Measurements from ENCODE around the gene RAI14.

RAI14 gene

DNA sequence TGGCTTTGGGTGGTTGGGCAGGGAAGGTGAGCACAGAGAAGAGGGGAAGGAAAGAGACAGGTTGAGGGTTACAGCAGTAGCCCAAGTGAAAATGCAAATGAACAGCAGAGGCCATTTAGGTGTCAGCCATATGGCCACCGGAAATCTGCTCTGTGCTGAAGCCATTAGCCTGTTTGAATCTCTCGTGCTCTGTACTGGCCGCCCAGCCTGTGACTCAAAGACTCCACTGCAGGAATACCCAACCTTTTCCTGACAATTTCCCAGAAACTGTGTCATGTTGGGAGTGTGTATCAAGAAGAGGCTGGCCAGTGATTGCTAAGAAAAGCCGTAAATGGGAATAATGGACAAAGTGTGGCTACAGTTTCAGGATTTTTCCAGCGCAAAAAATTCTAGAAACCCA is 35.9 kb upstream of the RAI14 start:
- no peak for DNase-seq (ENCODE audit: insufficient read length, low spot score)
- no peak for FAIRE-seq
- TF ChIP-seq POLR2A (IDR thresholded peaks at IDR 0.05; ENCODE audit: low read depth, low read length): no peak
- TF ChIP-seq POU2F2 (IDR thresholded peaks at IDR 0.05; ENCODE audit: low read depth, low read length): no peak
- TF ChIP-seq PAX5 (IDR thresholded peaks at IDR 0.05; ENCODE audit: insufficient read depth, low read length, severe bottlenecking): no peak

DNA sequence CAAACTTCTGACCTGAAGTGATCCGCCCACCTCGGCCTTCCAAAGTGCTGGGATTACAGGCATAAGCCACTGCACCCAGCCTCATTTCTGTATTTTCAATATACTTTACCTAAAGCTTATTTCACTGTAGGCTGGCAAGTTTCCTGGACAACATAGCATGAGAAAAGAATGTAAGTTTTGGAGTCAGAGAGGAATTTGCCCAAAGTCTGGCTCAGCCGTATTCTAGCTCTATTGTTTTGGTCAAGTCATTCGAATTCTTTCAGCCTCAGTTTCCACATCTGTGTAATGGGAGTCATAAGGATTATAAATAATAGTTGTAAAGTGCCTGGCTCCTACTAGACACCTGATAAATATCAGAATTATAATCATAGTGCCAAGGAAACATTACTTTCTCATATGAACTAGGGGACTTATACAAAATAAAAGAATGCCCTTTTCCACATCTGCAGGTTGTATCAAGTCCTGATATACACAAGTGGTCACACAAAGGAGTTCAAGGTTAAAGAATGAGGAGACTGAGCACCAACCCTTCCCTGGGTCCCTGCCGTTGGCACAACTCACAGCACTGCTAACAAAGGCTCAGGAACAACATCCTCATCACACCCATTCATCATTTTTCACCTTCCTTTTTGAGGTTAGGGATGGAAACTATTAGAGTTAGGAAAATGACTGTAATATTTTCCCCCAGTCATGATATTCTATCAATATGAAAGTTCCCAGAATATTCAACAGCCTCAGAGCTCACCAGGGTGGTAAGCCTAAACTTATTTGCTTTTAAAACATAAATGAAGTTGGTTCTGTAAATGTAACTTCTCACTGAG is 34.6 kb upstream of the RAI14 start:
- no peak for TF ChIP-seq SPI1 (IDR thresholded peaks at IDR 0.05; ENCODE audit: low read depth, low read length)
- TF ChIP-seq POLR2AphosphoS5 (IDR thresholded peaks at IDR 0.05; ENCODE audit: low read depth, low read length): no peak
- TF ChIP-seq TAF1 (IDR thresholded peaks at IDR 0.05; ENCODE audit: low read depth, low read length): no peak
- TF ChIP-seq POLR2A (IDR thresholded peaks at IDR 0.05; ENCODE audit: low read depth, low read length): no peak
- TF ChIP-seq PAX5 (IDR thresholded peaks at IDR 0.05; ENCODE audit: insufficient read depth, low read length, severe bottlenecking): no peak
- TF ChIP-seq POU2F2 (IDR thresholded peaks at IDR 0.05; ENCODE audit: low read depth, low read length): no peak
- DNase-seq (ENCODE audit: insufficient read length, low spot score) (no peak), FAIRE-seq (no peak)

DNA sequence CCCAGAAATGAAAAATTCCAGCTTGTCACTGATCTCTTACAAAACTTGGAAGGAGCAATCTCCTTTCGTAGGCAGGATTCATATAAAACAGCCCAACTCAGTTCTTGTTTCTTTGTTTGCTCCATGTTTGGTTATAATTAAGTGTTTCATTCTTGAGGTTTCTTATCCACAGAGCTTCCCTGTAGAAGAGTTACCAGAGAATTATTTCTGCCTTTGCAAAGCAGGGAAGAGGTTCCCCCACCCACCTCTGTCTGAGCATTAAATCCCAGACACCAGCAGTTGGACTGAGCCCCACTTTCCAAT is 34.1 kb upstream of the RAI14 start:
- no peak for FAIRE-seq
- no peak for TF ChIP-seq PAX5 (IDR thresholded peaks at IDR 0.05; ENCODE audit: insufficient read depth, low read length, severe bottlenecking)
- no peak for TF ChIP-seq POLR2AphosphoS5 (IDR thresholded peaks at IDR 0.05; ENCODE audit: low read depth, low read length)
- TF ChIP-seq POU2F2 (IDR thresholded peaks at IDR 0.05; ENCODE audit: low read depth, low read length): no peak
- TF ChIP-seq TAF1 (IDR thresholded peaks at IDR 0.05; ENCODE audit: low read depth, low read length): no peak
- TF ChIP-seq POLR2A (IDR thresholded peaks at IDR 0.05; ENCODE audit: low read depth, low read length): no peak
- no peak for TF ChIP-seq SPI1 (IDR thresholded peaks at IDR 0.05; ENCODE audit: low read depth, low read length)
- DNase-seq (ENCODE audit: insufficient read length, low spot score): no peak

DNA sequence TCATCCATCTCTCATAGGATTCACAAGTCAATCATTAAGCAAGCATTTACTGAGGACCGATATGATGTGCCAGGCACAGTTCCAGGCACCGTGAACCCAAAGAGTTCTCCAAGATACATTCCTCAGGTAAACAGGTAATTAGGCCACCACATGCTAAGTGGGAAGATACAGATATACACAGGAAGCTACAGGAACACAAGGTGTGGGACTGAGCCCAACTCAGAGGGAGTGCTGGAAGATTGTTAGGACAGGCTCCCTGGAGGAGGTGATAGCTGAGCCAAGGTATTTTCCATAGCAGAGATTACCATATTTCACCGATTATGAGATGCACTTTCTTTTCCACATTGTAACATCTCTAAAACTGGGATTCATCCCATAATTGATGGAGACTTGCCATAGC is 31.4 kb upstream of the RAI14 start:
- TF ChIP-seq POLR2AphosphoS5 (IDR thresholded peaks at IDR 0.05; ENCODE audit: low read depth, low read length) (no peak), SPI1 (IDR thresholded peaks at IDR 0.05; ENCODE audit: low read depth, low read length) (no peak), POLR2A (IDR thresholded peaks at IDR 0.05; ENCODE audit: low read depth, low read length) (no peak), POU2F2 (IDR thresholded peaks at IDR 0.05; ENCODE audit: low read depth, low read length) (no peak), PAX5 (IDR thresholded peaks at IDR 0.05; ENCODE audit: insufficient read depth, low read length, severe bottlenecking) (no peak), TAF1 (IDR thresholded peaks at IDR 0.05; ENCODE audit: low read depth, low read length) (no peak)
- FAIRE-seq (no peak), DNase-seq (ENCODE audit: insufficient read length, low spot score) (no peak)

DNA sequence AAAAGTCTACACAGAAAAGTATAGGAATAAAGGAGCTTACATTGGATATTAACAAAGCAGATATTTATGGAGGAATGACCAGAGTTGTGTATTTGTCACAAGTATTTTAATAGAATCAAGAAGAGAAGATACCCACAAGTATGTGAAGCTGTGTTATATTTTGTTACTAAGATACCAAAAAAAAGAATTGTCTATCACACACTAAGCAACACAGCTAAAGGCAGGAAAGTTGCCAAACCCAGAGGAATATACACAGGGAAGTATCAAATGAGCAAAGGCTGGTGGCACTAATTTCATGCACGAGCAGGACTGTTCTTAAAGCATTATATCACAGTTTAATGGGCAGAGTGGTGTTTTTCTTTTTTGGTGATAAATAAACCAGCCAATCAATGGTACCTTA is 30.9 kb upstream of the RAI14 start:
- FAIRE-seq (no peak), DNase-seq (ENCODE audit: insufficient read length, low spot score) (no peak)
- TF ChIP-seq POLR2AphosphoS5 (IDR thresholded peaks at IDR 0.05; ENCODE audit: low read depth, low read length) (no peak), POLR2A (IDR thresholded peaks at IDR 0.05; ENCODE audit: low read depth, low read length) (no peak), POU2F2 (IDR thresholded peaks at IDR 0.05; ENCODE audit: low read depth, low read length) (no peak), PAX5 (IDR thresholded peaks at IDR 0.05; ENCODE audit: insufficient read depth, low read length, severe bottlenecking) (no peak)

DNA sequence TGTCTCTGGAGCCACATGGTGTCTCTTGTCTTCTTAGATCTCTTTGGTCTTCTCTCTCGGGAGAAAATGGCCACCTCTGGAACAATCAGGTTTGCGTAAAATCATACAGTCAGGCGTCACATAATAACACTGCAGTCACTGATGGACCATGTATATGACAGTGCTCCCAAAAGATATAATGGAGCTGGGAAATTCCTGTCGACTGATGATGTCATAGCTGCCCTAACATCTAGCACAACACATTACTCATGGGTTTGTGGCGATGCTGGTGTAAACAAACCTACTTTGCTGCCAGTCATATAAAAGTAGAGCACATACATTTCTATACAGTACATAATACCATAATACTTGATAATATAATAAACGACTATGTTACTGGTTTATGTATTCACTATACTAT is 30.1 kb upstream of the RAI14 start:
- DNase-seq (ENCODE audit: insufficient read length, low spot score): no peak
- TF ChIP-seq POLR2A (IDR thresholded peaks at IDR 0.05; ENCODE audit: low read depth, low read length) (no peak), SPI1 (IDR thresholded peaks at IDR 0.05; ENCODE audit: low read depth, low read length) (no peak), POU2F2 (IDR thresholded peaks at IDR 0.05; ENCODE audit: low read depth, low read length) (no peak), POLR2AphosphoS5 (IDR thresholded peaks at IDR 0.05; ENCODE audit: low read depth, low read length) (no peak), TAF1 (IDR thresholded peaks at IDR 0.05; ENCODE audit: low read depth, low read length) (no peak)
- no peak for FAIRE-seq

DNA sequence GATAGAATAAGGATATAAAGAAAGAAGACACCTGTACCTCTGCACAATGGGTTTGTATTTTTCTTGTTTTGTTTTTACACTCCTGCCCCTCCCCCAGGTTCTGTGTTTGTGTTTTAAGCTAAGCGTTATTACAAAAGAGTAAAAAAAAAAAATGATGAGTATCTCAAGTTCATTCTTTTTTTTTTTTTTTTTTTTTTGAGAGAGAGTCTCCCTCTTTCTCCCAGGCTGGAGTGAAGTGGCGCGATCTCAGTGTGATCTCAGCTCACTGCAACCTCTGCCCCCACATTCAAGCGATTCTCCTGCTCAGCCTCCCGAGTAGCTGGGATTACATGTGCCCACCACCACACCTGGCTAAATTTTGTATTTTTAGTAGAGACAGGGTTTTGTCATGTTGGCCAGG is 29.4 kb upstream of the RAI14 start:
- TF ChIP-seq PAX5 (IDR thresholded peaks at IDR 0.05; ENCODE audit: insufficient read depth, low read length, severe bottlenecking) (no peak), POU2F2 (IDR thresholded peaks at IDR 0.05; ENCODE audit: low read depth, low read length) (no peak), TAF1 (IDR thresholded peaks at IDR 0.05; ENCODE audit: low read depth, low read length) (no peak), POLR2AphosphoS5 (IDR thresholded peaks at IDR 0.05; ENCODE audit: low read depth, low read length) (no peak), POLR2A (IDR thresholded peaks at IDR 0.05; ENCODE audit: low read depth, low read length) (no peak), SPI1 (IDR thresholded peaks at IDR 0.05; ENCODE audit: low read depth, low read length) (no peak)
- no peak for FAIRE-seq
- DNase-seq (ENCODE audit: insufficient read length, low spot score): no peak

DNA sequence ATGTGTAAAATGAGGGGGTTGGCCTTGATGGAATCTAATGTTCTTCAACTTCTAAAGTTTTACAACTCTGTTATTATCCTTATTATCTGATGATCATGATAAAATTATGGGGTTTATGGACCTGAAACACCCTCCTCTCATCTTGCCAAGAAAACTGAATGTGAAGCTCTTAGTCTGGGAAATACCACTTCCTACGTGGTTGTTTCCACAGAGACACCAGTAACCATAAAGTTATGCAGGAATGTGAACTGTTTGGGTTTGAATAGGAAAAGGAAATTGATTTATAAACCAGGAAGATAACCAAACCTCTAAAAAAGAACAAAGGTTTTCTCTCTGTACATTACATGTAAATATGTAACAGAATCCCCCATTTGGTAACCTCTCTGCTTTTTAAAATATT is 28.3 kb upstream of the RAI14 start:
- TF ChIP-seq PAX5 (IDR thresholded peaks at IDR 0.05; ENCODE audit: insufficient read depth, low read length, severe bottlenecking) (no peak), TAF1 (IDR thresholded peaks at IDR 0.05; ENCODE audit: low read depth, low read length) (no peak), POLR2A (IDR thresholded peaks at IDR 0.05; ENCODE audit: low read depth, low read length) (no peak), SPI1 (IDR thresholded peaks at IDR 0.05; ENCODE audit: low read depth, low read length) (no peak), POU2F2 (IDR thresholded peaks at IDR 0.05; ENCODE audit: low read depth, low read length) (no peak), POLR2AphosphoS5 (IDR thresholded peaks at IDR 0.05; ENCODE audit: low read depth, low read length) (no peak)
- FAIRE-seq (no peak), DNase-seq (ENCODE audit: insufficient read length, low spot score) (no peak)

DNA sequence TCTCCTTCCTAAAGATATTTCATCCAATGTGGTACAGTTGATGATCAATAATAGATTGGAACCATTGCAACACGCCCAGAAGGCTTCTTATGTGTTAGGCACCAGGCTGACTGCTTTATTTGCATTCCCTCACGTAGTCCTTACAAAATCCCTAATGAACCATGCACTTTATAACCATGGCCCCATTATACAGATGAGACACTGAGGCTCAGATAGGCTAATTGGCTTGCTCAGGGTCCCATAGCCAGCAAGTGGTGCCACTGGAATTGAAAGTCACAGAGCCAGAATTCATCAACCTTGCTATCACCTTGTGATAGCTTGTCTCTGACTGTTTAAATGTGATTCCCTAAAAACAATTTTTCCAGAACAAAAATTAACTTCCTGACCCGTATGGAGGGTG is 27.8 kb upstream of the RAI14 start:
- DNase-seq (ENCODE audit: insufficient read length, low spot score): no peak
- no peak for FAIRE-seq
- TF ChIP-seq POLR2A (IDR thresholded peaks at IDR 0.05; ENCODE audit: low read depth, low read length): no peak
- TF ChIP-seq SPI1 (IDR thresholded peaks at IDR 0.05; ENCODE audit: low read depth, low read length): no peak
- TF ChIP-seq TAF1 (IDR thresholded peaks at IDR 0.05; ENCODE audit: low read depth, low read length): no peak
- no peak for TF ChIP-seq POLR2AphosphoS5 (IDR thresholded peaks at IDR 0.05; ENCODE audit: low read depth, low read length)
- TF ChIP-seq POU2F2 (IDR thresholded peaks at IDR 0.05; ENCODE audit: low read depth, low read length): no peak
- TF ChIP-seq PAX5 (IDR thresholded peaks at IDR 0.05; ENCODE audit: insufficient read depth, low read length, severe bottlenecking): no peak

DNA sequence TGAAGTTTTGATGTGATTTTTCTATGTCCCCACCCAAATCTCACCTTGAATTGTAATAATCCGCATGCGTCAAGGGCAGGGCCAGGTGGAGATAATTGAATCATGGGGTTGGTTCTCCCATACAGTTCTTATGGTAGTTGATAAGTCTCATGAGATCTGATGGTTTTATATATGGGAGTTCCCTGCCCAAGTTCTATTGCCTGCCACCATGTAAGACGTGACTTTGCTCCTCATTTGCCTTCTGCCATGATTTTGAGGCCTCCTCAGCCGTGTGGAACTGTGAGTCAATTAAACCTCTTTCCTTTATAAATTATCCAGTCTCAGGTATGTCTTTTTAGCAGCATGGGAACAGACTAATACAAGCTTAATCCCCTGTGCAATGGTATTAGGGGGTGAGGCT is 25.5 kb upstream of the RAI14 start:
- TF ChIP-seq SPI1 (IDR thresholded peaks at IDR 0.05; ENCODE audit: low read depth, low read length) (no peak), POLR2A (IDR thresholded peaks at IDR 0.05; ENCODE audit: low read depth, low read length) (no peak), PAX5 (IDR thresholded peaks at IDR 0.05; ENCODE audit: insufficient read depth, low read length, severe bottlenecking) (no peak), POU2F2 (IDR thresholded peaks at IDR 0.05; ENCODE audit: low read depth, low read length) (no peak), POLR2AphosphoS5 (IDR thresholded peaks at IDR 0.05; ENCODE audit: low read depth, low read length) (no peak)
- DNase-seq (ENCODE audit: insufficient read length, low spot score): no peak
- FAIRE-seq: no peak

Data from GM12891 (cell line).